IPS-11a (cell line): Measurements from ENCODE around the gene BAZ1B.
A peak's percentile ranks its signal among the peaks of the same experiment; 100 is the strongest.
"Not testable (repeated sequence)": the region's sequence is repeated elsewhere in the genome, so short reads cannot be mapped to it uniquely, and the experiment has no call there.

Experiments
- H3K4me3 ChIP-seq: one replicate; pipeline ENCODE4 v1.5.1; 2013; ENCODE audit warnings: low read depth, low read length, control low read depth

Gene BAZ1B

GRCh38 chr7:73539709-73540108, 17.6 kb upstream of the BAZ1B start:
- no peak overlapping the region for H3K4me3 ChIP-seq

- H3K4me3 ChIP-seq = not testable (repeated sequence)
Measured at GRCh38 chr7:73538510-73538909, 16.4 kb upstream of the BAZ1B start.

- H3K4me3 ChIP-seq = no peak overlapping the region
Measured at GRCh38 chr7:73537051-73537450, 15.0 kb upstream of the BAZ1B start.

- no peak overlapping the region for H3K4me3 ChIP-seq
Measured at GRCh38 chr7:73536479-73536878, 14.4 kb upstream of the BAZ1B start.

- not testable (repeated sequence) for H3K4me3 ChIP-seq
Measured at GRCh38 chr7:73535918-73536317, 13.8 kb upstream of the BAZ1B start.

- no peak overlapping the region for H3K4me3 ChIP-seq
Measured at GRCh38 chr7:73533742-73534141, 11.6 kb upstream of the BAZ1B start.

GRCh38 chr7:73532224-73532623, 10.1 kb upstream of the BAZ1B start:
- no peak overlapping the region for H3K4me3 ChIP-seq

GRCh38 chr7:73530800-73531199, 8.7 kb upstream of the BAZ1B start:
- H3K4me3 ChIP-seq = no peak overlapping the region

- no peak overlapping the region for H3K4me3 ChIP-seq
Measured at GRCh38 chr7:73526896-73527821, 5.1 kb upstream of the BAZ1B start.

- H3K4me3 ChIP-seq = not testable (repeated sequence)
Measured at GRCh38 chr7:73526158-73526494, 4.0 kb upstream of the BAZ1B start.

- H3K4me3 ChIP-seq = peak overlapping the region; percentile 72
Measured at GRCh38 chr7:73521636-73522104, 423 bp downstream of the BAZ1B start.

- H3K4me3 ChIP-seq = peak overlapping the region; percentile 72
Measured at GRCh38 chr7:73520673-73521635, 1.1 kb downstream of the BAZ1B start.

- peak overlapping the region; percentile 72 for H3K4me3 ChIP-seq
Measured at GRCh38 chr7:73519867-73520672, 2.0 kb downstream of the BAZ1B start.

- no peak overlapping the region for H3K4me3 ChIP-seq
Measured at GRCh38 chr7:73518470-73518869, 3.6 kb downstream of the BAZ1B start.

- H3K4me3 ChIP-seq = no peak overlapping the region
Measured at GRCh38 chr7:73517241-73517995, 4.7 kb downstream of the BAZ1B start.

- H3K4me3 ChIP-seq = no peak overlapping the region
Measured at GRCh38 chr7:73515178-73515577, 6.9 kb downstream of the BAZ1B start.

GRCh38 chr7:73512018-73512780, 9.9 kb downstream of the BAZ1B start:
- H3K4me3 ChIP-seq = no peak overlapping the region

- no peak overlapping the region for H3K4me3 ChIP-seq
Measured at GRCh38 chr7:73509463-73509862, 12.6 kb downstream of the BAZ1B start.

- no peak overlapping the region for H3K4me3 ChIP-seq
Measured at GRCh38 chr7:73507556-73507955, 14.5 kb downstream of the BAZ1B start.
